ENCODE results near the gene AFAP1L1. TPM values are rescaled to one million over a fixed set of nuclear protein-coding genes. Genes with fewer than 3 reads are reported as not detected.

The AFAP1L1 gene
- total and polyA plus RNA-seq, 2 experiments from 2014 or later, result 1.2 to 2.3 TPM

- WGBS (ENCODE audit: low lambda C conversion rate, missing lambda C conversion rate), result 79% methylated on average over 12 of the region's 12 CpGs
- Histone ChIP-seq H3K4me1 (ENCODE audit: insufficient read depth) (no peaks in the 10 kb centered on the region), H3K9me2 (replicated peaks; ENCODE audit: insufficient read depth) (no peaks in the 10 kb centered on the region), H2AFZ (no peak overlapping the region), H3K36me3 (replicated peaks; ENCODE audit: insufficient read depth, low read depth) (no peaks in the 10 kb centered on the region), H3K9me3 (ENCODE audit: low read depth) (no peaks in the 10 kb centered on the region), H3K27me3 (peaks cover 2% of the 10 kb centered on the region), H3K27ac (no peak overlapping the region), H3K4me3 (no peak overlapping the region), H4K20me1 (ENCODE audit: insufficient read depth, poor library complexity, severe bottlenecking) (no peaks in the 10 kb centered on the region), H3K4me2 (no peak overlapping the region), H3K79me2 (no peaks in the 10 kb centered on the region)
- DNase-seq (ENCODE audit: low spot score), result no peak
- TF ChIP-seq CTCF (IDR thresholded peaks at IDR 0.05; ENCODE audit: poor library complexity) (no peak), EZH2 (IDR thresholded peaks at IDR 0.05; ENCODE audit: borderline replicate concordance) (no peak)
Observed at GRCh38 chr5:149282027-149282965, 10.6 kb downstream of the AFAP1L1 start.

GRCh38 chr5:149282966-149283332, 11.3 kb downstream of the AFAP1L1 start:
- Histone ChIP-seq H3K4me2 (no peak overlapping the region), H3K4me1 (ENCODE audit: insufficient read depth) (no peaks in the 10 kb centered on the region), H3K9me3 (ENCODE audit: low read depth) (no peaks in the 10 kb centered on the region), H3K36me3 (replicated peaks; ENCODE audit: insufficient read depth, low read depth) (no peaks in the 10 kb centered on the region), H2AFZ (no peak overlapping the region), H3K9me2 (replicated peaks; ENCODE audit: insufficient read depth) (no peaks in the 10 kb centered on the region), H3K27ac (no peak overlapping the region), H3K27me3 (no peaks in the 10 kb centered on the region), H3K4me3 (no peak overlapping the region), H4K20me1 (ENCODE audit: insufficient read depth, poor library complexity, severe bottlenecking) (no peaks in the 10 kb centered on the region), H3K79me2 (no peaks in the 10 kb centered on the region)
- no peak for DNase-seq (ENCODE audit: low spot score)
- TF ChIP-seq EZH2 (IDR thresholded peaks at IDR 0.05; ENCODE audit: borderline replicate concordance) (no peak), EZH2phosphoT487 (IDR thresholded peaks at IDR 0.05; ENCODE audit: low read depth, severe bottlenecking, unreplicated experiment) (no peak), CTCF (IDR thresholded peaks at IDR 0.05; ENCODE audit: poor library complexity) (no peak)
- WGBS (ENCODE audit: low lambda C conversion rate, missing lambda C conversion rate), result 84% methylated on average over 5 of the region's 5 CpGs

GRCh38 chr5:149283626-149284480, 12.2 kb downstream of the AFAP1L1 start:
- no peak overlapping the region for H2AFZ ChIP-seq

More at GRCh38 chr5:149283626-149284480, 12.2 kb downstream of the AFAP1L1 start:
- H3K4me2 ChIP-seq, result no peak overlapping the region
- H3K4me3 ChIP-seq, result no peak overlapping the region
- no peak for DNase-seq (ENCODE audit: low spot score)
- 61% methylated on average over 11 of the region's 11 CpGs for WGBS (ENCODE audit: low lambda C conversion rate, missing lambda C conversion rate)
- H3K79me2 ChIP-seq, result no peaks in the 10 kb centered on the region
- H3K4me1 ChIP-seq (ENCODE audit: insufficient read depth), result no peaks in the 10 kb centered on the region
- H3K36me3 ChIP-seq (replicated peaks; ENCODE audit: insufficient read depth, low read depth), result no peaks in the 10 kb centered on the region
- no peaks in the 10 kb centered on the region for H3K27me3 ChIP-seq
- H3K9me2 ChIP-seq (replicated peaks; ENCODE audit: insufficient read depth), result no peaks in the 10 kb centered on the region
- TF ChIP-seq EZH2phosphoT487 (IDR thresholded peaks at IDR 0.05; ENCODE audit: low read depth, severe bottlenecking, unreplicated experiment) (no peak), EZH2 (IDR thresholded peaks at IDR 0.05; ENCODE audit: borderline replicate concordance) (no peak), CTCF (IDR thresholded peaks at IDR 0.05; ENCODE audit: poor library complexity) (no peak)
- no peaks in the 10 kb centered on the region for H4K20me1 ChIP-seq (ENCODE audit: insufficient read depth, poor library complexity, severe bottlenecking)
- no peak overlapping the region for H3K27ac ChIP-seq
- H3K9me3 ChIP-seq (ENCODE audit: low read depth), result no peaks in the 10 kb centered on the region
